Stimulated activated CD8-positive, alpha-beta memory T cell treated with anti-CD3 and anti-CD28 coated beads, Interleukin-12 subunit alpha, Interleukin-12 subunit beta, amount 100 ng/mL, for 1 hour (primary cell): ENCODE data around the gene PSMA2.
"Not testable (repeated sequence)": the region's sequence is repeated elsewhere in the genome, so short reads cannot be mapped to it uniquely, and the experiment has no call there.

Experiments
- DNase-seq: peaks from one replicate; pipeline ENCODE4 v3.0.0-alpha.2; 2020; ENCODE audit warnings: low read depth

PSMA2 gene

DNA sequence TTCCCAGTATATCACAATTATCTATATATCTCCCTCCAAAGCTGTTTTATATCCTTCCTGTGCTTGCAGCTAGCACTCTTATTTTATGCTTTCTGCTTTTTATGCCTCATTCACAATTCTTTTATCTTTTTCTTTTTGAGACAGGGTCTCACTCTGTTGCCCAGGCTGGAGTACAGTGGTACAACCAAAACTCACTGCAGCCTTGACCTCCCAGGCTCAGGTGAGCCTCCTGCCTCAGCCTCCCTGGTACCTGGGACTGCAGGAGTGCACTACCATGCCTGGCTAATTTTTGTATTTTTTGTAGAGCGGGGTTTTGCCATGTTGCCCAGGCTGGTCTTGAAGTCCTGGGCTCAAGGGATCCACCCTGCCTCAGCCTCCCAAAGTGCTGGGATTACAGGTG is 25.8 kb downstream of the PSMA2 start:
- no peak for DNase-seq

DNA sequence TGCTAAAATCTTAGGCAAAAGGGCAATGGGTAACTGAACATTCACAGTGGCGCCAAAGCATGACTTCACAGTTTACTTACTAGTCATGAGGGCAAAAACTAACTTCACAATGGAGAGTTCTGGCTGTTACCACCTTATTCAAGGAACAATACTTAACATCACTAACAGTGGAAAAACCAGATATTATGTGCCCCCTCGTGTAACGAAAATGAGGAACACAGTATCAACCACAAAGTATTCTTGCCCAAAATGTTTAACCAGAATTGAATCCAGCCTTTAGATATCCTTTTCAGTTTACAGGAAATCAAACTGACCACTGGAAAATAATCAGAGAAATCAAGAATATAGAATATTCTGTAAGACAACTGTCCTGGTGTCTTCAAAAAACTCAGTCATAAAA is 29.6 kb downstream of the PSMA2 start:
- DNase-seq: no peak

DNA sequence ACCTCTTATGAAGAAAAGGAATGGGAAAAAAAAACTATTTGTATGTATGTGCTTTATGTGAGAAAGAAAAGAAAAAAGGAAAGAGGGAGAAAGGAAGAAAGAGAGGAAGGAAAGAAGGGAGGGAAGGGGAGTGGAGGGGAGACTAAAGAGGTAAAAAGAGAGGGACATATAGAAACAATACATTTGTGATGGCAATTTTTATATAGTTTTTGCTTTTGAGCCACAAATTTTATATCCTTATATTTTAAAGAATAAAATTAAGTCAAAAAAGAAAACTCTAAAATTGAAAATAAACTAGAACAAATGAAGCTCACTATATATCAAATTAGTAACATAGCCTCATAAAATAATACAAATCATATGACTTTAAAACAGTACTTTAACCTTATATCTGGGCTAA is 31.1 kb downstream of the PSMA2 start:
- DNase-seq: no peak

DNA sequence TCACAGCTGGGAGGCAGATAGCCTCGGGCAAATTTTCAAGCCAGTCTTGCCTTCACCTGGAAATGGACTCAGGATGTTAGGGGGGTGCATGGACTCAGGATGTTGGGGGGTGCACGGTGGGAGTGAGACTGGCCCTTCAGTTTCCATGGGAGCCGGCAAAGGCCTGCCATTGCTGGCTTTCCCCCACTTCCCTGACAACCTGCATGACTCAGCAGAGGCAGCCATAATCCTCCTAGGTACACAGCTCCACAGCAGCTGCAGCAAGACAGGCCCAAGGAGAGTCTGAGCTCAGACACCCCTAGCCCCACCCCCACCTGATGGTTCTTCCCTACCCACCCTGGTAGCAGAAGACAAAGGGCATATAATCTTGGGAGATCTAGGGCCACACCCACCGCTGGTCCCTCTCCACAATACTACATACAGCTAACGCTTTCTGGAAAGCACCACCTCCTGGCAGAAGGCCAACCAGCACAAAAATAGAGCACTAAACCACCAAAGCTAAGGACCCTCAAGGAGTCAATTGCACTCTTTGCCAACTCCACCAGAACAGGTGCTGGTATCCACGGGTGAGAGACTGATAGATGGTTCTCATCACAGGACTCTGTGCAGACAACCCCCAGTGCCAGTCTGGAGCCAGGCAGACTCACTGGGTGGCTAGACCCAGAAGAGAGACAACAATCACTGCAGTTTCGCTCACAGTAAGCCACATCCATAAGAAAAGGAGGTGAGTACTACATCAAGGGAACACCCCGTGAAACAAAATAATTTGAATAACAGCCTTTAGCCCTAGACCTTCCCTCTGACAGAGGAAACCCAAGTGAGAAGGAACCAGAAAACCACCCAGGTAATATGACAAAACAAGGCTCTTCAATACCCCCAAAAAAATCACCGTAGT is 38.4 kb downstream of the PSMA2 start:
- DNase-seq: no peak

DNA sequence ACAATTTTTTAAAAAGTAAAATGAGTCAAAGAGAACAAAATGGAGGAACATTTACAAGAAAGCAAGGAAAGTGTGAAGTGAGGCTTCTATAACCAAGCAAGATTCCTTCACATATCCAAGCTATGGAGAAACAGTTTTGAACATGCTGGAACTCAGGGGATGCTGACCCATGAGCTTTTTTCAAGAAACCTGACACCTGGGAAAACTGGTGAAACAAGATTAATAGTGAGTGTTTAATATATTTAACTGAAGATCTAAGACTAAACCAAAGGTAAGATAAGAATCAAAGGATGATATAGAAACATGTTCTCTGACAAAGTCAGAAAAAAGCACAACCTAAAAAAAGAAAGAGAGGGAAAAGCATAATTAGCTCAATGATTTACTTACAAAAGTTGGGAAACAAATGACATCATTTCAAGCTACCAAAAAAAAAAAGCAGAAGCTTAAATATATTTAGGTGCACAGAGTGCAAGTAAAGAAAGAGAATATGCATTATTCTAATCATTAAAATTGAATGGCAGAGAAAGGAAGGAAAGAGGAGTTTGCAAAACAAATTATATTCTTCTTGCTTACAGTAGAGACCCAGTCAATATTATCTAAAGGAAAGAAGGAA is 45.0 kb downstream of the PSMA2 start:
- DNase-seq: no peak

DNA sequence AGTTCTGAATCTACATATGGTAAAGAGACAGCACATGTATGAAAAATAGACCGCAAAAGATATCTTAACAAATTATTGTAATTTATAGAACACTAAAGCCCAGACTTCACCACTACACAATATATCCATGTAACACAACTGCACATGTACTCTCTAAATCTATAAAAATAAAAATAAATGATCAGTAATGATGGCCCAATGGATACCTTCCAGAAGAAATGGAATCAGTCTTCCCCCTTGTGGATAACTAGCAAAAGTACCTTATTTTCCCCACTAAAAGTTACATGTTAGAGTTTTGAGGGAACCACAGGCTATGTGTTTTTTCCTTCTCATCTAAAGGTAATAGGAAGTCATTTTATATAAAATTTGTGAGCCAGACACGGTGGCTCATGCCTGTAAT is 45.8 kb downstream of the PSMA2 start:
- no peak for DNase-seq

DNA sequence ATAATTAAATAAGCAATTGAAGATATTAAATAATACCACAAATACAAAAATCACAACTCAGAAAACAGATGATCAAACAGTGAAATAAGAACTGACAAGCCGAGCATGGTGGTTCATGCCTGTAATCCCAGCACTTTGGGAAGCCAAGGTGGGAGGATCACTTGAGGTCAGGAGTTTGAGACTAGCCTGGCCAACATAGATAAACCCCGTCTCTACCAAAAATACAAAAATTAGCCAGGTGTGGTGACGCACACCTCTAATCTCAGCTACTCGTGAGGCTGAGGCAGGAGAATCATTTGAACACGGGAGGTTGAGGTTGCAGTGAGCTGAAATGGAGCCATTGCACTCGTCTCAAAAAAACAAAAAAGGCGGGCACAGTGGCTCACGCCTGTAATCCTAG is 46.8 kb downstream of the PSMA2 start:
- DNase-seq: not testable (repeated sequence)

DNA sequence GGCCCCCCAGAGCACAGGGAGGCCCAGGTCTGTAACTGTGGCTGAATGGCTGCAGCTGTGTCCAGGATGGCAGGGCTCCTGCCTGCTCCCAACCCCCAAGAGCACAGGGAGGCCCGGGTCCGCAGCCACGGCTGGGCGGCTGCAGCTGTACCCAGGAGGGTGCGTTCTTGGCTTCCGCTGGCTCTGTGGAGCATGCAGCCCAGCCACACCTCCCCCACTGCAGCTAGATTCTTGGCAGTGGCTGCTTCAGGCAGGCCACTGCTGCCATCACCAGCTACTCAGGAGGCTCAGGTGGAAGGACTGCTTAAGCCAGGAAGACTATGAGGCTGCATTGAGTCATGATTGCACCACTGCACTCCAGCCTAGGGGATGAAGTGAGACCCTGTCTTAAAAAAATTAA is 48.0 kb downstream of the PSMA2 start:
- DNase-seq: no peak

DNA sequence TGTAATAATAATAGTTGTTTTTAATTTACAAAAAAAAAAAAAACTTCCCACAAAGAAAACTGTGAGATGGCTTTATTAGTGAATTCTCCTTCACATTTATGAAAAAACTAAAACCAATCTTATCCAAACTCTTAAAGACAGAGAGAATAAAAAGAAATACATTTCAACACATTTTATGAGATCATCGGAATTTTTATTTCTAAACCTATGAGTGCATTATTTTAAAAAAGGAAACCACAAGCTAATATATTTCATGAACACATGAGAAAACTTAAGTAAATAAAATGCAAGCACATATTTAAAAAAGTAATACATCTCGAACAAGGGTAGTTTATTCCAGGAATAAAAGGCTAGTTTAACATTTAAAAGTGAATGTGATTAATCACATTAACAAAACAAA is 51.6 kb downstream of the PSMA2 start:
- DNase-seq: no peak

DNA sequence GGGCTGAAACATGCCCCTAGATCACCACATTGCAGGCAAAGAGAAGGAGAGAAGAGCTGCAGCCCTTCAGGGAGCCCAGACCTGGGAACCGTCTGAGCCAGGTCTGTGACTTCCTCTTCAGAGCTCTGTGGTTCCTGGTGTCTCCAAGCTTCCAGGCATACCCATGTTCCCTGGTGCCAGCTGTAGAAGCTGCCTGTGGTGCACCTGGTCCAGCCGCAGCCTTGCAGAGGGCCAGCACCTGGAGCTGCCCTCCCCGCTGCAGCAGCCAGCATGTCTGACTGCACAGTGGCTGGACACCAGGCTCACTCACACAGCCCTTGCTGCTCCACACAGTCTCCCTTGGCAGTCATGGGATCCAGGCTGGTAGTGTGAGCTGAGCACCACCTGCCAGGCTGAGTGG is 53.7 kb downstream of the PSMA2 start:
- DNase-seq: no peak

DNA sequence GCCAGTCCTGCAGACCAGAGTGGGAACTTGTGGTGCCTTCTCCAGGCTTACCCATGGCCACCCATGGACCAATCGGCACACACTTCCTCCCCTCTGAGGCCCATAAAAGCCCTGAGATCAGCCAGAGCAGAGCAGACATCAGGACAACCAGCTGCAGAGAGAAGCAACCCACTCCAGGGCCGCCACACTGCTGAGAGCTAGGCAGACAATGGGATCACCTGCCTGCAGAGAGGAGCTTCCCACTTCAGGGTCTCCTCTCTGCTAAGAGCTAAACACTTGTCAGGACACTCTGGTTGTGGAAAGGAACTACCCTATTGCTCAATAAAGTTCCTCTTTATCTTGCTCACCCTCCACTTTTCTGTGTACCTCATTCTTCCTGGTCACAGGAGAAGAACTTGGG is 54.1 kb downstream of the PSMA2 start:
- DNase-seq: no peak

DNA sequence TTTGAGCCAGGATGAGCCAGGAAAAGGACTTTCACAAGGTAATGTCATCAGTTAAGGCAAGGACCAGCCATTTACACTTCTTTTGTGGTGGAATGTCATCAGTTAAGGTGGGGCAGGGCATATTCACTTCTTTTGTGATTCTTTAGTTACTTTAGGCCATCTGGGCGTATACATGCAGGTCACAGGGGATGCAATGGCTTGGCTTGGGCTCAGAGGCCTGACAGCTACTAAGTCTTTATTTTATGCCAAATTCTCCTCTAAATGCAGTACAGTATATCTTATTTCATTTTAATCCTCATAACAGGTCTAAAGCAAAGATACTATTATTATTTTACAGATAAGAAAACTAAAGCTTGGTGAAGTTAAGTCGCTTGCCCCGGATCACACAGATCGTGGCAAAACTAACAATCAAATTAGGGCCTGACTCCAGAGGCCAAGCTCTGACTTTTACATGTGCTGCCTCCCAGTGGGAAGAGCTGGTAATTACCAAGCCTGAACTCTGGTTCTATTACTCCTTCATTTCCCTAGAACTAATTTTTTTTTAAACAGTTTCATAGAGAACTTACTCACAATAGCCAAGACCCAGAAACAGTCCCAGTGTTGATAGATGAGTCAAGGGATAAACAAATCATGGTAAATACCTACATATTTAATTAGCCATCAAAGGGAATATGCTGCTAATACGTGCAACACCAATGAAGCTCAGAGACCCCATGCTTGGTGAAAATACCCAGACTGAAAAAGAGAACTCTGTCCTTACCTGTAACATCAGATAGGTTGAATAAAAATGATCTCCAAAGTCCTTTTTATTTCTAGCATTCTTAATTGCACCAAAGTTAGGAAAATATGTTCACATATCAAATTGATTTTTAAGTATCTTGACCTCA is 55.5 kb downstream of the PSMA2 start:
- DNase-seq: no peak

DNA sequence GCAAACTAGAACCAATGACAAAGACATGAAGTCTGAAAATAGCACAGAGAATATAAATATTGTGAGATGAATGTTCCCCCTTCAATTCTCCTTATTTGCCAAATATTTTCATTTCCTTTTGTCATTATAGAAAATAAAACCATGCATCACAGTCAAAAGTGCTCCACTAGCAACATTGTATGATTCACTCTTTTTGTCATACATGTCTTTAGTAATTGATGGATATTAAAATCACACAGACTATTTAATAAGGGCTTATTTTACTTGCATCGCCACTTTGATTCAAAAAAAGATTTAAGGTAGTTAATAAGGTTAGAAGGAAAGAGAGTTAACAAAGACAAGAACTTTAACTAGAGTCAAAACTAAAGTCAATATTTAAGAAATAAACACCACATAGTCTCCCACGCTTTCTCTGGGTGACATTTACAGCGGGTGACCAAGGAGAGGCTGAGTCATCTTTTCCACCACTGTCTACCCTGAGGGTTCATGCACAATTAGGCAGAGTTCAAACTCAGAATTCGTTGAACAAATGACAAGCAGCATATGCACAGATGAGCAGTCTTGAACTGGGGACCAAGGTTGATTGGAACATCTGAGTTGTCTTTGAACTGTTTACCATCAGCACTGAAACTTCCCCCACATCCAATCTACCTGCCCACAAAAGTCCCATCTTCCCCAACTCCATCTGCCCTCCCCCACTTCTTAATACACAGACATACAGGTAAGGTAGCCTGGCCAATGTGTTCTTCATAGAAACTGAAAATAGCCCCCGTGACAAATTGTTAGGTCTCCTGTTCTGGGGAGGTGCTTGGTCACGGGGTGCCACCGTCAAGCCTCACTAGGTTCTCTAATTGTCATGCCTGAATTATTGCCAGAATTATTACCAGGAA is 62.6 kb downstream of the PSMA2 start:
- no peak for DNase-seq

DNA sequence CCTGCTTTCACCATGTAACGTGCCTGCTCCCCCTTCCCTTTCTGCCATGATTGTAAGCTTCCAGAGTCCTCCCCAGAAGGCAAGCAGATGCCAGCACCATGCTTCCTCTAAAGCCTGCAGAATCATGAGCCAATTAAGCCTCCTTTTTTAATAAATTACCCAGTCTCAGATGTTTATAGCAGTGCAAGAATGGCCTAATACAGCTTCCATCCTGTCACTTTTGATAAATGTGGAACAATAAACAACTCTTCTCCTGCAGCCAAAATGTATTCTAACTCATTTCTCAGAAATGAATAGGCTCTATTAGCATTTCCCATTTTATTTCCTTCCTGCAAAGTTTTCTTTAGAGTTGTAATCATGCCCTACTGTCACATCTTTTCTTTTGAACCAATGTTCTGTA is 63.5 kb downstream of the PSMA2 start:
- DNase-seq: no peak
